GM10266 (cell line): Measurements from ENCODE around the gene SLC39A11.

Source experiments
- DNase-seq: peaks from one replicate; pipeline ENCODE4 v3.0.0; 2012; ENCODE audit errors: extremely low spot score
- TF ChIP-seq, protein P1 (sequence below): IDR thresholded peaks from 2 replicates; pipeline ENCODE4 v1.5.1; 2012; ENCODE audit warnings: mild to moderate bottlenecking, low read depth; ENCODE audit not compliant: control insufficient read depth, insufficient read depth; ENCODE audit errors: missing control alignments

SLC39A11 gene

DNA sequence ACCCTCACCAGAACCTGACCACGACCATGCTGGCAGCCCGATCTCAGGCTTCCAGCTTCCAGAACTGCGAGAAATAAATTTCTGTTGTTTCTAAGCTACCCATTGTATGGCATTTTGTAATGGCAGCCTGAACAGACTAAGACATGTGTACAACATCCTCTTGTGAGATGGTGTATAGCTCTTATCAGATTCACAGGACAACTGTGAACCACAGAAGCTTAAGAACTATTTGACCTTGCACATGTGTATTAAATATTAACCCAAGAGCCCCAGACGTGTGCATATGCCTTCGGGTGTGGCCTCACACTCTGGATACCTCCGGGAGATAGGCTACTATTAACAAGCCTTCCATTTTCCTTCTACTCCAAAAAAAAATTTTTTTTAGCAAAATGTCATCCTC, 248.9 kb downstream of the SLC39A11 start:
- TF ChIP-seq, protein P1, sequence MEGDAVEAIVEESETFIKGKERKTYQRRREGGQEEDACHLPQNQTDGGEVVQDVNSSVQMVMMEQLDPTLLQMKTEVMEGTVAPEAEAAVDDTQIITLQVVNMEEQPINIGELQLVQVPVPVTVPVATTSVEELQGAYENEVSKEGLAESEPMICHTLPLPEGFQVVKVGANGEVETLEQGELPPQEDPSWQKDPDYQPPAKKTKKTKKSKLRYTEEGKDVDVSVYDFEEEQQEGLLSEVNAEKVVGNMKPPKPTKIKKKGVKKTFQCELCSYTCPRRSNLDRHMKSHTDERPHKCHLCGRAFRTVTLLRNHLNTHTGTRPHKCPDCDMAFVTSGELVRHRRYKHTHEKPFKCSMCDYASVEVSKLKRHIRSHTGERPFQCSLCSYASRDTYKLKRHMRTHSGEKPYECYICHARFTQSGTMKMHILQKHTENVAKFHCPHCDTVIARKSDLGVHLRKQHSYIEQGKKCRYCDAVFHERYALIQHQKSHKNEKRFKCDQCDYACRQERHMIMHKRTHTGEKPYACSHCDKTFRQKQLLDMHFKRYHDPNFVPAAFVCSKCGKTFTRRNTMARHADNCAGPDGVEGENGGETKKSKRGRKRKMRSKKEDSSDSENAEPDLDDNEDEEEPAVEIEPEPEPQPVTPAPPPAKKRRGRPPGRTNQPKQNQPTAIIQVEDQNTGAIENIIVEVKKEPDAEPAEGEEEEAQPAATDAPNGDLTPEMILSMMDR = no peak
- no peak for DNase-seq

DNA sequence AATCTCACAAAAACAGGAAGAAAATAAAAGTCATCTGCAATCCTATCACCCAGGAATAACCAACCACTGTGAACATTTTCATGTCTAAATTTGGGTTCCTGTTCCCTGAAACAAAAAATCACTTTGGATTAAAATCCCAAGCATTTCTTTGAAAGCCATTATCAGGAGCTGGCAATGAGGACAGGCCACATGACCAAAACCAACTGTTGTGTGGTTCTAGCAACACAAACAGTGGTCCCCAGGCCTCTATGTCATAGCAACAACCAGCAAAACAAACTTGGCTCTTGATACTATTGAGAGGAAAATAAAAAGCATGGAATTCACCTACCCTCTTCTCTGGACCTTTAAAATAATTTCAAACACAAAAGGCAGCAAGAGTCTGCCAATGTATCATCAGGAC, 252.5 kb downstream of the SLC39A11 start:
- DNase-seq = no peak
- TF ChIP-seq, protein P1 = no peak

DNA sequence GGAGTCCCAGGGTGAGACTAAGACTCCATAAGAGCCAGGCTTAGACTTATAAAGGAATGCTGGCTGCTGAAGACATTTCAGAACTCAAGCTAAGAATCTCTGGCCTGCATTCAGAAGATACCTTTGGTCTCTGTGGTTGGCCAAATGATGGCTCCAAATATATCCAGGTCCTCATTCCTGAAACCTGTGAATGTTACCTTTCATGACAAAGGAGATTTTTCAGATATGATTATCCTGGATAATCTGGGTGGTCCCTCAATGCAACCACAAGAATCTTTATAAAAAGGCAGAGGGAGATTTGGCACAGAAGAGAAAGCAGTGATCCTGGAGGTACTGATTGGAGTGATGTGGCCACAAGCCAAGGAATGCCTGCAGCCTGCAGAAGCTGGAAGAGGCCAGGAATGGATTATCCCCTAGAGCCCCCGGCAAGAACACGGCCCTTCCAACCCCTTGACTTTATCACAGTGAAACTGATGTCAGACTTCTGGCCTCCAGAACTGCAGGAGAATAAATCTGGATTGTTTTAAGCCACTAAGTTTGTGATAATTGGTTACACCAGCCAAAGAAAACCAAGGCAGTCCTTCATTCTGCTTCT, 253.3 kb downstream of the SLC39A11 start:
- DNase-seq = no peak
- TF ChIP-seq, protein P1 = no peak

DNA sequence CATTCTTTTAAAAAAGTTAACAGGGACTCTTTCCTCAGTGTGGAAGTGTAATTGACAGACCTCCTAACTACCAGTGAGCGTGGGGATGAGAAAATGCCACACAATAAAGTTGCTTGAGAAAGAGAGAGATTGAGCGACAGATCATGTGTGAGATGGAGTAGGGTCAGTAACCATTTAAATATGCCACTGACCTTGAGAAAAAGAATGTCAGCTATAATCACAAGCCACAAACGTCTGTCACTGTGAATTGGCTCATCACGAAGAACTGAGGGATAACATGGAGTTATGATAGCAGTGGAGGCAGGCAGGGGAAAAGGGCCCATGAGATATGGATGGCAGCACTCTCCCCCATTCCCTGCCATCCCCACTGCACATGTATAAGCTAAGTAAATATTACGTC, 253.9 kb downstream of the SLC39A11 start:
- DNase-seq = no peak
- TF ChIP-seq, protein P1 = no peak

DNA sequence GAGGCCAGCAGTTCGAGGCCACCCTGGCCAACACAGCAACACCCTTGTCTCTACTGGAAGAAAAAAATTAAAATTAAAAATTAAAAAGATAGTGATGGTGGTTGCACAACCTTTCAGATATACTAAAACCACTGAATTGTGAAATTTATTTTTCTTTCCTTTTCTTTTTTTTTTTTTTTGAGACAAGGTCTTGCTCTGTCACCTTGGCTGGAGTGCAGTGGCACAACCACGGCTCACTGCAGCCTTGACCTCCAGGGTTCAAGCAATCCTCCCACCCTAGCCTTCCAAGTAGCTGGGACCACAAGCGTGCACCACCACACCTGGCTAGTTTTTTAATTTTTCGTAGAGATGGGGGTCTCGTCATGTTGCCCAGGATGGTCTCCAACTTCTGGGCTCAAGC, 254.4 kb downstream of the SLC39A11 start:
- TF ChIP-seq, protein P1 = no peak

DNA sequence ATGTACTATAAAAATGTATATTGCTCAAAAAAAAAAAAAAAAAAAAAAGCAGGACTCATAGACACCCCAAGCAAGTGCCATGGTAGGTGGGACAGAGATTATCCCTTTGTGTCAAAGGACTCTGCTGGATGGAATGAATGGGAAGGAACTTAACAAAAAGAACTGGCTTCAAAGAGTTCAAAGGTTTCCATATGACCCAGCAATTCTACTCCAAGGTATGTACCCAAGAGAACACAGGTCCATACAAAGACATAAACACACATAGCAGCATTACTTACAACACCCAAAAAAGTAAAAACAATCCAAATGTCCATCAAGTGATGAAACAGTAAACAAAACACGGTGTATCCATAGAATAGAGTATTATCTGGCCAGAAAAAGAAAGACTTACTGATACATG, 255.2 kb downstream of the SLC39A11 start:
- no peak for DNase-seq

More for the DNA sequence above, 254.4 kb downstream of the SLC39A11 start:
- DNase-seq = no peak

DNA sequence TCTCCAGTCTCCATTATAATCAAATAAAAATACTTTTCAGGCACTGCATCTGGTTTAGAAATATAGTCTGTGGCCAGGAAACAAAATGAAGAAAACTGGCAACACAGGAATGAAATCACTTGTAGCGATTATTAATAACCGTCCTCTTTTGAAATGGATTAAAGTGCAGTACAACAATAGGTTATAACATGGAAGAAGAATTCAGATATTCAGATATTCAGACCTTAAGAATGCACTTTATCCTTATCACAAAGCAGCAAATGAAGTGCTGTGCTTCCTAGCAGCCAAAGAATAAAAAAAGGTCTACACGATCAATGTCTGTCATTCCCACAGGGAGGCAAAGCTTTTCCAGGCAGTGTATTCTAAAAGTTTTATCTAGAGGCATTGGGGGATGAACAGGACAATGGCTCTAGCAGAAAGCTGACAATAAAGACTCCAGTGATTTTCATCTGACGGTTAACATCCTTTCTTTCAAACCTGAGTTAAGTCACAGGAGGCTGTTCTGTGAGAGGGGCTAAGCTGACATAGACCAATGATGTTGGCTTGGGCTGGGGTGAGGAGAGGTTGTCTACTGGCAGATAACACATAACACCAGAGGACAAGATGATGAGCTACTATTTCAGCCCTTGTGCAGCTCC, 259.2 kb downstream of the SLC39A11 start:
- TF ChIP-seq, protein P1 = no peak
- no peak for DNase-seq

More for the DNA sequence above, 255.2 kb downstream of the SLC39A11 start:
- TF ChIP-seq, protein P1 = no peak
